NCI-H2196 (cell line): ENCODE data around the gene LEUTX.
A peak's percentile ranks its signal among the peaks of the same experiment; 100 is the strongest.
"Not testable (repeated sequence)": the region's sequence is repeated elsewhere in the genome, so short reads cannot be mapped to it uniquely, and the experiment has no call there.

Source experiments
- DNase-seq: peaks from one replicate; lab custom pipeline; 2025; ENCODE audit not compliant: unreplicated experiment; lab: John Stamatoyannopoulos, UW

The LEUTX gene

DNA sequence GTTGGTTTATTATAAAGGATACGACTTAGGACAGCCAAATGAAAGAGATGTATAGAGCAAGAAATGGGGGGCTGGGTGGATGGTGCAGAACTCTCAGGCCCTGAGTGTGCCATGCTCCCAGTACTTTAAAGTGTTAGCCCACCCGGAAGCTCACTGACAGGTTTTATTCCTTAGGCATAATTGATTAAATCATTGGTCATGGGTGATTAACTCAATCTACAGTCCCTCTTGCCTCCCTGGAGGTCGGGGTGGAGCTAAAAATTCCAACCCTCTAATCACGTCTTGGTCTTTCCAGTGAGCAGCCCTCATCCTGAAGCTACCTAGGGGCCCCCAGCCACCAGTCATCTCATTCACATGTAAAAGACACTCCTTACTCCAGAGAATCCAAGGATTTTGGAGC is 9.9 kb upstream of the LEUTX start:
- no peak for DNase-seq

DNA sequence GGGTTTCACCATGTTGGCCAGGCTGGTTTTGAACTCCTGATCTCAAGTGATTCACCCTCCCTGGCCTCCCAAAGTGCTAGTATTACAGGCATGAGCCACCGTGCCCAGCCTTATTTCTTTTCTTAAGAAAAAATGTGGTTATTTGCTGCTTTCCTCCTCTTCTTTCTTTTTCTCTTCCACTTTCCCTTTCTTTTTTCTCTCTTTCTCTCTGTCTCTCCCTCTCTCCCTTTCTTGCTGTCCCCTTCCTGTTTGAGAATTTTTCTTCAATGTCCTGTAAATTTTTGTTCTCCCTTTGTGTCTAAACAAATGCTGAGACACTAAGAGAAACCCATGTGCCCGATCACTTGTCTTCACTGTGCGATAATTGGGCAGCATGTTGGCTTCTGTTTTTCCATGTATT is 2.2 kb downstream of the LEUTX start:
- no peak for DNase-seq

DNA sequence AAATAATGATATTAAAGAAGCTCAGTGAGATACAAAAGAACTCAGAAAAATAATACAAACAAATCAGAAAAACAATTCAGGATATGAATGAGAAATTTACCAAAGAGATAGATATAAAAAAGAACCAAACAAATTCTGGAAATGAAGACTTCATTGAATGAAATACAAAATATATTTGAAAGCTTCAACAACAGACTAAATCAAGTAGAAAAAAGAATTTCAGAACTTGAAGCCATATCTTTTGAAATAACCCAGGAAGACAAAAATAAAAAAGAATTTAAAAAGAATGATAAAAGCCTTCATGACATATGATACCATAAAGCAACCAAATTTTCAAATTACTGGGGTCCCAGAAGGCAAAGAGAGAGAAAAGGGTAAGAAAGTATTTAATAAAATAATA is 9.6 kb downstream of the LEUTX start:
- no peak for DNase-seq

DNA sequence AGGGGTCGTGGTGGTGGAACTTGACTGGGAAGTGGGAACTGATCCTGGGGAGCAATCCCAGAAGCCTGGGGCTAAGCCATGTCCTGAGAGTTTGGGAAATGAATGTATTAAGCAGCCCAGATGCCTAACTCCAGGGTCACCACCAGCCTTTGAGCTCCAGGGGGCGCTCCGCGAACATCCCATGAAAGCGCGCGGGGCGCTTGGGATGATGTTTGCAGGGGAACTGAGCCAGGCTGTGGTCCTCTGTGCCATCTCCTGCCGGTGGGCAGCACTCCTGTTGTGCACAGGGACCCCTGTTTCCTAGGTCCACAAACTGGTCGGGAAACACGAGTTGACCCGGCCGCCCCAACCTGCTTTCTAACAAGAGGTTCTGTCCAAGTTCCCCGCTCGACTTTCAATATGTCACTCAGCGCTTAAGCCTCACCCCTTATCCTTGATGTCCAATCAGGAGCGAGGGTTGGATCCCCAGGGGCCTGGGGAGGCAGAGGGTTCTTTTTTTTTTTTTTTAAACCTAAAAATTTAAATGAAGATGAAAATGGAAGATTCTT is 14.4 kb downstream of the LEUTX start:
- DNase-seq = peak; percentile 89

DNA sequence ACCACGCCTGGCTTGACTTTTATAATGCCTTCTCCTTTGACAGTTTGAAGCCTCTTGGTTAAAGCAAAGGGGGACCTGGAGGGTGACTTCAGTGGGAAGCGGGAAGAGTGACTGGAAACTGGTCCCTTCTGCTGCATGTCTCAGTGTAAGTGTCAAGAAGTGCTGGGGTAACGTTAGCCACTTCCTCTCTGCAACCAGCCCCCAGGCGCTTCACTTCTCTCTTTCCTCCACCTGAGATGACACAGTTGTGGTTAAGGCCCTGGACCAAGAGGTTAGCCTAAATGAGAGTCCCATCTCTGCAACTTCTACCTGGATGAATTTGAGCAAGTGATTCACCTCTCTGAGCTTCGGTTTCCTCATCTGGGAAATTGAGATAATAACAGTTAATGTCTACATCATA is 16.3 kb downstream of the LEUTX start:
- DNase-seq = no peak

DNA sequence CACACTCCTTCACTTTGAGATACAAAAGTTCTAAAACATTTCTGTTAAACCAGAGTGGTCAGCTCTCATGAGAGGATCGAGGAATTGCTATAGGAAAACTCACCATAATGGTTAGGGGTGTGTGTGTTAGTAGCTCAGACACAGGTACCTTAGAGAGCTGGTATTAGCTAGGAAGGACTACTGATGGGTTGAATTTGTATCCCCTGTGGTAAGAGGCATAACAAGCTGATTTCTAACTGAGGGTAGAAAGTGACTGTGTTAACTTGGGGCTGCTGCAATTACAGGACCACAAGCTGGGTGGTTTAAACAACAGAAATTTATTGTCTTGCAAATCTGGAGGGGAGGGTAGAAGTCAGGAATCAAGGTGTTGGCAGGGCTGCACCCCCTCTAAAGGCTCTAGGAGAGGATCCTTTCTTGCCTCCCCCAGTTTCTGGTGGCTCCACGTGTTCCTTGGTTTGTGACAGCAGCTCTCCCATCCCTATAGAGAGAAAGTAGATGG is 17.4 kb downstream of the LEUTX start:
- no peak for DNase-seq

DNA sequence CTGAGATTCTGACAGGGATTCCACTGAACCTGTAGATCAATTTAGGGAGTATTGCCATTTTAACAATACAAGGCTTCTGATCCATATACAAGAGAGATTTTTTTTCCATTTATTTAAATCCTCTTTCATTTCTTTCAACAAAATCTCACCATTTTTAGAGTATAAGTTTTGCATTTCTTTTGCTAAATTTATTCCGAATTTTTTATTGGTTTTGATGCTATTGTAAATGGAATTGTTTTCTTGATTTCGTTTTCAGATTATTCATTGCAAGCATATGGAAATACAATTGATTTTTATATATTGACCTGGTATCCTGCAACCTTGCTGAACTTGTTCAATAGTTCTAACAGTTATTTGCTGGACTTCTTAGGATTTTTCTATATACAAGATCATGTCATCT is 18.4 kb downstream of the LEUTX start:
- no peak for DNase-seq

DNA sequence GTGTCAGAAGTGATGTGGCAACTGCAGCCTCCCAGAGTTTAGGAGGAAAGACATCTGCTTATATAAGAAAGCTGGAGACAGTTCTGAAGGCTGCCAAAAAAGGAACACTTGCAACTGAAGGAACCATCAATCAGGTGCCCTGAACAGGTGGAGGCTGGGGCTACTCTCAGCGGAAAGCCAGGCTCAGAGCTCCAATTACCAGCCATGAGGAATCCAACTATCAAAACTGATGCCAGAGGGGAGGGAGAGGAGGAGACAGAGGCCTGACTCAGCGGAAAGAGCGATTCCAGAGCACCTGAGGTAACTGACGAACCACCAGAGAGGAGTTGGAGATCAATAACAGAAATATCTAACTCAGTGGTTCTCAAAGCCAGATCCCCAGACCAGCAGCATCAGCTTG is 24.3 kb downstream of the LEUTX start:
- peak; percentile 28 for DNase-seq

DNA sequence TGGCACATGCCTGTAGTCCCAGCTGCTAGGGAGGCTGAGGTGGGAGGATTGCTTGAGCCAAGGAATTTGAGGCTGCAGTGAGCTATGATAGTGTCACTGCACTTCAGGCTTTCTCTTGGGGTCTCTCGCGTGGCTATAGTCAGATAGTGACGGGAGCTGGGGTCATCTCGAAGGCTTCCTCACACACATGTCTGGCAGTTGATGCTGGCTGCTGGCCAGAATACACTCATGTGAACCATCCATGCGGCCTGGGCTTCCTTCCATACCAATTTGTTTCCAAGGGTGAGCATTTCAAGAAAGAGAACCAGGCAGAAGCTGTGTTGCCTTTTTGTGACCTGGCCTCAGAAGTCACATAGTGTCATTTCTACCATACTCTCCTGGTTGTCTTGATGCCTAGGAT is 26.4 kb downstream of the LEUTX start:
- DNase-seq = no peak

DNA sequence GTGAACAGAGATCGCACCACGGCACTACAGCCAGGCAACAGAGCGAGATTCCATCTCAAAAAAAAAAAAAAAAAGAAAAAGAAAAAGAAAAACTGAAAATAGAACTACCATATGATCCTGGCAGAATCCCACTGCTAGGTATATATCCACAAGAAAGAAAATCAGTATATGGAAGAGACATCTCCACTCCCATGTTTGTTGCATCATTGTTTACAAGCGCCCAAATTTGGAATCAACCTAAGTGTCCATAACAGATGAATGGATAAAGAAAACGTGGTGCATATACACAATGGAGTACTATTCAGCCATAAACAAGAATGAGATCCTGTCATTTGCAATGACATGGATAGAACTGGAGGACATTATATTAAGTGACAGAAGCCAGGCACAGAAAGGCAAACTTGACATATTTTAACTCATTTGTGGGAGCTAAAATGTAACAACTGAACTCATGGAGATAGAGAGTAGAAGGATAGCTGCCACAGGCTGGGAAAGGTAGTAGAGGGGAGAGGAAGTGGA is 29.3 kb downstream of the LEUTX start:
- DNase-seq = no peak

DNA sequence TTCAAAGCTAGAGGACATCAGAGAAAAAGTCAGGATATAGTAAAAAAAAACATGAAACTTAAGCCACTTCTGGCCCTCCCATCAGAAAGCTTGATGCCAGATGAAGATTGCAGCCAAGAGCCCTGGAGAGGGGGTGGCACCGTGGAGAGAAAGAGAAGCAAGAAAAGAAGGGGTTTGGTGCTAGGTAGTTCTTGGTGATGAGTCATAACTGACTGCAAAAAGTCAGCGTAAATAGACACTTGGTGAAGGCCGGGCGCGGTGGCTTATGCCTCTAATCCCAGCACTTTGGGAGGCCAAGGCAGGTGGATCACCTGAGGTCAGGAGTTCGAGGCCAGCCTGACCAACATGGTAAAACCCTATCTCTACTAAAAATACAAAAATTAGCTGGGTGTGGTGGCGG is 30.0 kb downstream of the LEUTX start:
- not testable (repeated sequence) for DNase-seq

DNA sequence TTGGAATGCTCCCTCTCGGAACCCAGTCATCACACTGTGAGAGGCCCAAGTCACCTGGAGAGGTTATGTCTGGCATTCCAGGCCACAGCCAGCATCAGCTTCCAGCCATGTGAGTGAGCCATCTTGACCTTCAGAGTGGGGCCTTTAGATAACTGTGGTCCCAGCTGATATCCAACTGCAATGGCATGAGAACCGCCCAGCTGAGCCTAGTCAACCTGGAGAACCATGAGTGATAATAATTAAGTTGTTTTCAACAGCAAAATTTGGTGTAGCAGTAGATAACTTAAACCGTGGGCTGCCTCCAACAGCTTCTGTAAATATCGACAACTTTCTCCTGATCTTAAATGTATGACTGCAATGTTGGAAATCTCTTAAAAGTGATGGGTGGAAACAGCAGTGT is 30.7 kb downstream of the LEUTX start:
- DNase-seq = no peak

DNA sequence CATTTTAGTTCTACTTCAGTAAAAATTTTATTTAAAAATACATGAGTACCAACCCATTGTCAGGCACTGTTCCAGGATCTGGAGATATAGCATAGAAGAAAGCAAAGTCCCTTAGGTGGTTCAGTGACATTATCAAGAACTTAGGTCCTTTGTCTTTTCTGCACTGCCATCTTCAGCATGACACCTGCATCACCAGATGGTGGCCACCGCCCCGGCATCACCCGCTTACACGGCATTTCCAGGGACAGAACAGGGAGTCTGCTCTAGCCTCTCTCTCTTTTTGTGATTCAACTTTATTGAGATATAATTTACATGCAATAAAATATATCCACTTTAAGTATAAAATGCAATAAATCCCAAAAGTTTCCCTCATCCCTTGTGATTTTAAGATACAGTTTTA is 31.8 kb downstream of the LEUTX start:
- DNase-seq = no peak

DNA sequence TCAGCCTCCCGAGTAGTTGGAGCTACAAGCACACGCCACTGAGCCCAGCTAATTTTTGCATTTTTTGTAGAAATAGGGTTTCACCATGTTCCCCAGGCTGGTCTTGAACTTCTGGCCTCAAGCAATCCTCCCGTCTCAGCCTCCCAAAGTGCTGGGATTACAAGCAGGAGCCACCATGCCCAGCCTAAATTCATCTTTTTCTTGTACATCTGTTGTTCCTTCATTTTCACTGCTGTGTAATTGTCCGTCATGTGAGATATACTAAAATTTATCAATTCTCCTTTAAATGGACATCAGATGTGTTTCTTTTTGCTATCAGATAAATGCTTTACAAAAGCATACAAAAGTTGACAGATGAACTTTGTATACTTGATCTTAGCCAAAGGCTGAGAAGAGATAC is 32.4 kb downstream of the LEUTX start:
- no peak for DNase-seq

DNA sequence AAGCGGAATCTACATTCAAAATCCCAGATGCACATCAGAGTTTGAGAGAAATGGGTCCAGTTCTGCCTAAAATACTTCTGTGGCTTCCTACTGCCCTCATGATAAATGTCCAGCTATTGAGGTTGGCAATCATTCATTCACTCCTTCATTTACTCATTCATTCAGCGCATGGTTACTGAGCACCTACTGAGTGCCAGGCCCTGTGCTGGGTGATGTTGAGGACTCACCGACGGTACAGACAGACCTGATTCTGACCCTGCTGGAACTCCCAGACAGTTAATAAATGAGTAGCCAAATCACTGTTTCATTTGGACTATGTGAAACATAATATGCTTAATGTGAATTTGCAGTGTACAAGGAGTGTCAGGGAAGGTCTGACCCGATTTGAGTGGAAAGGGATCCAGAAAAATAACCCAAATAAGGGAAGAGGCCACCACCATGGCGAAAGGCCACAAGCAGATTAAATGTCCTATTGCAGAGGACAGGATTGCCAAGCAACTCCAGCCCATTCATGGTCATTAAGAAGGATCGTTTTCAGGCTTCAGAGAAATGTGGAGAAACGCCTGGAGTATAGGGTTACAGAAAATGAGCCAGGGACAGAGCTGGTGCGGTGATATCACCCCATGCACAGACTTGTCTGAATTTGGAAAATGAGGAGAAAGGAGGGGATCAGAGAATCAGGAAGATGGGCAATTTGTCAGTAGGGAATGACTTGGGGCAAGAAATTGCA is 34.8 kb downstream of the LEUTX start:
- DNase-seq = peak; percentile 54

DNA sequence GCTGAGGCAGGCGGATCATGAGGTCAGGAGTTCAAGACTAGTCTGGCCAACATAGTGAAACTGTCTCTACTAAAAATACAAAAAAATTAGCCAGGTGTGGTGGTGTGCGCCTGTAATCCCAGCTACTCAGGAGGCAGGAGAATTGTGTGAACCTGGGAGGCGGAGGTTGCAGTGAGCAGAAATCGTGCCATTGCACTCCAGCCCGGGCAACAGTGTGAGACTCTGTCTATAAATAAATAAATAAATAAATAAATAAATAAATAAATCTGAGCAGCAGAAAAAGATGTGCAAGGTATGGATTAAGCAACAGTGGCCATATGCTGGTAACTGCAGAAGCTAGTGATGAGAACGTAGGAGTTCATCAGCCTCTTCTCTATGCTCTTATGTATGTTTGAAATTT is 35.5 kb downstream of the LEUTX start:
- not testable (repeated sequence) for DNase-seq

DNA sequence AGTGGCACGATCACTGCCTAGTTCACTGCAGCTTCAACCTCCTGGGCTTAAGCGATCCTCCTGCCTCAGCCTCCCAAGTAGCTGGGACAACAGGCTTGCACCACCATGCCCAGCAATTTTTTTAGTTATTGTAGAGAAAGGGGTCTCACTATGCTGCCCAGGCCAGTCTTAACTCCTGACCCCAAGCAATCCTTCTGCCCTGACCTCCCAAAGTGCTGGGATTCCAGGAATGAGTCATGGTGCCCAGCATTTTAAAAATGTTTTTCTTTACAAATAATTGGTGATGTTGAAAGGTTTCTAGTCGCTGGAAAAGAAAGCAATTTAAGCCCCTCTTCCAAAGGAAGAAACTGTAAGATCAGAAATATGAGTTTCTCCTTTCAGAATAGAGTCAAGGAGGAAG is 35.9 kb downstream of the LEUTX start:
- no peak for DNase-seq

DNA sequence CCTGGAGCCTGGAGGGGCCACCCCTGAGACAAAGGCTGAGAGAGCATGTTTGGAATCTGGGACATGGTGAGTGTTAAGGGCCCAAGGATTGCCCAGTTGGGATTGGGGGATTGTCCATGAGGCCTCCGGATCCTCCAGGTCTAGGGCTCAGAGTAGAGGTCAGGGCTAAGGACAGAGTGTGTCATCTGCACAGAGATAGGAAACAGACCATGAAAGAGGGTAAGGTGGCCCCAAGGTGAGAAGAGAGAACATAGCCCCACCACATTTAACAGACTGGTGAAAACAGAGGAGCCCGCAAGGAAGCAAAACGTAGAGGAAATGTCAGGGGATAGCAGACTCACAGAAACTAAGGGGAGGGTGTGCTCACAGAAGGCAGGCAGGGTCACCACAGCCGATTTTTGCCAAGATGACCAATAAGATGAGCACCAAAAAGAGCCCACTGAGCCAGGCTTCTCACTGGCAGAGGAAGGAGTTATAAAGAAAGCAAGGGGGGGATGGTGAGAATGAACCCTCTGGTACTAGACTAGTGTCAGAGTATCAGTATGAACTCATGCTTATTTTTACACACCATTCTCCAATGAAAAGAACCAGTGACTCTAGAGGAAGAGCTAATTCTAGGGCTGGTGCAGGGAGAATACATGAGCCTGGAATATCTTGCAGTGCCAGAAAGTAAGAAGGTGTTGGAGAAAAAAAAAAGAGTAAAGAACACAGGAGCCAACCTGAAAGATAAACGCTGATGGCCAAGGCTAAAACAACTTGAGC is 37.8 kb downstream of the LEUTX start:
- no peak for DNase-seq

DNA sequence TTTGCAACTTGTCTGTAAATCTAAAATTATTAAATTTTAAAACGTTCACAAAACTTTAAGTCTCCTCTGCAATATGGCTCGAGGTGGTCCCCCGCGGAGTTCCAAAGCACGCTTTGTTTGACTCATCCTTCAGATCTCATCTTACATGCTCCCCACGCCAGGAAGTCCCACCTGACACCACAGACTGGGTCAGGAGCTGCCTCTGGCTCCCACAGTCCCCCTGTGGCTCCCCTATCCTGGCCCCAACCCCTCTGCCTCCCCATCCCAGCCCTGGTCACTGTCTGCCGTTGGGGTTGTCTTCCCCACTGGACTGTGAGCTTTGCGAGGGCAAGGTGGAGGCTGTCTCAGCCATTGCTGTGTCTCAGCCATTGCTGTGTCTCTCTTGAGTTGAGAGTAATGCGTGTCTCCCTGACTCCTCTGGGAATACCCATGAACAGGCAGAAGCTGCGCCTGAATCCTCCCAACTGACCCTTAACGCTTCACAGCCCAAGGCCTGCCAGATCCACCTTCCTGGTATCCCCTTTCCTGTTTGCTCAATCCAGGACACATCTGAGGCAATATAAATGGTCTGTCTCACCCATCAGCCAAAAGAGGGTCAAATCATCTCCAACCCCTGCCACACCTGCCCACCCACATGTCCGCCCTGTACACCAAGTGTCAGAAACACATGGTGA is 39.4 kb downstream of the LEUTX start:
- no peak for DNase-seq

DNA sequence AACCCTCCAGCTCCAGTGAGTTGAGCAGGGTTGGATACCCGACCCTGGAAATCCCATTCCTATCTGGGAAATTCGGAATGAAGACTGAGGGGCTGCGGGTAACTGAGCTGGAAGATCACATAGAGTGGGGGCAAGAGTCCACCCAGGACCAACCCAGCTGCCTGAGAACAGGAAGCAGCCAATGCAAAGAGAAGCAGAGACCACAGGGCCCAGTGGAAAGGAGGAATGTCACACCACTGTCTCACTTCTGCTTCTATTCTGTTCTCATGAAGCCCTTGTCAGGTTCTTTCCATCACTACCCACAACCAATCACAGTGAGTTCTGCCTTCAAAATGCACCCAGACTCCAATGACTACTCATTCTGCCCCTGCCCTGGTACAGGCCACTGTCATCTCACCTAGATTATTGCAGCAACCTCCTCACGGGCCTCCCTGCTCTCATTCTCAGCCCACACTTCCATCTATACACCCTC is 40.0 kb downstream of the LEUTX start:
- no peak for DNase-seq

DNA sequence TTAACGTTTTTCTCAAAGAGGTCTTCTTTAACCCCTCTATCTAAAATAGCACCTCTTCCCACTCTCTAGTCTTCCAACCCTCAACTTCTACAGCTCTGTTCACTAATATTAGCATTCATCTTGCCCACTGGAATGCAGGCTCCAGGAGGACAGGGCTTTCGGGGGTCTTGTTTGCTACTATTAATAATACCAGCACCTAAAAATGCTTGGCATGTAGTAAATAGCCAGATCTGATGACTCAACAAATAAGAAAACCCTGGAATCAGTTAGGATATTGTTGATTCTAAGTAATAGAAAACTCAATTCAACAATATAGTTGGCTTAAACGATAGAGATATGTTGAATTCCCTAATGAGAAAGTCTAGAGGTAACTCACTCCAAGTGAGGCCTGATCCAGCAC is 41.1 kb downstream of the LEUTX start:
- no peak for DNase-seq
